Spleen (tissue), 11 donors: Measurements from ENCODE around the gene TUBA3E. TPM values are rescaled to one million over a fixed set of nuclear protein-coding genes. Genes with fewer than 3 reads are reported as not detected.
"Not testable (repeated sequence)": the region's sequence is repeated elsewhere in the genome, so short reads cannot be mapped to it uniquely, and the experiment has no call there.

Experiments used
- DNase-seq: peaks from one replicate; pipeline ENCODE4 v3.0.0-alpha.2; 2020
- H3K27ac ChIP-seq, 8 donors: fragments of 200-600 bp; sonication (generic) in 7 of 8; 1 replicate in 4 of 8; 2 replicates in 4 of 8; pipeline versions ENCODE4 v1.5.0 to v1.8.0; 2016 to 2021; ENCODE audit warnings: inconsistent platforms in 4 of 8, mild to moderate bottlenecking in 4 of 8, moderate library complexity in 1 of 8
- H3K27me3 ChIP-seq, 7 donors: fragments of 200-600 bp; sonication (generic) in 6 of 7; replicated peaks in 1 of 7; 1 replicate in 4 of 7; 2 replicates in 3 of 7; pipeline versions ENCODE4 v1.5.0 to v1.8.0; 2016 to 2021; ENCODE audit warnings: inconsistent platforms in 3 of 7, mild to moderate bottlenecking in 1 of 7
- H3K36me3 ChIP-seq, 6 donors: fragments of 200-600 bp; sonication (generic) in 5 of 6; 1 replicate in 4 of 6; 2 replicates in 2 of 6; pipeline versions ENCODE4 v1.5.0 to v1.8.0; 2016 to 2021; ENCODE audit warnings: inconsistent platforms in 2 of 6
- H3K4me1 ChIP-seq, 6 donors: fragments of 200-600 bp; sonication (generic) in 5 of 6; 1 replicate in 3 of 6; 2 replicates in 3 of 6; pipeline versions ENCODE4 v1.5.0 to v1.8.0; 2016 to 2021; ENCODE audit warnings: inconsistent platforms in 3 of 6
- H3K4me3 ChIP-seq, 8 donors: fragments of 200-600 bp; sonication (generic) in 7 of 8; 1 replicate in 4 of 8; 2 replicates in 4 of 8; pipeline versions ENCODE4 v1.5.0 to v1.8.0; 2016 to 2021; ENCODE audit warnings: inconsistent platforms in 4 of 8, mild to moderate bottlenecking in 4 of 8, moderate library complexity in 2 of 8
- H3K9me3 ChIP-seq, 8 donors: fragments of 200-600 bp; sonication (generic) in 7 of 8; 1 replicate in 4 of 8; 2 replicates in 4 of 8; pipeline versions ENCODE4 v1.5.0 to v1.8.0; 2016 to 2021; ENCODE audit warnings: inconsistent platforms in 4 of 8
- CTCF ChIP-seq, 11 experiments: fragments of 200-600 bp in 7 of 11; fragments of 450-650 bp in 4 of 11; sonication (generic) in 4 of 11; IDR thresholded peaks in 8 of 11; conservative IDR thresholded peaks in 3 of 11; 1 replicate in 7 of 11; 2 replicates in 4 of 11; pipeline versions ENCODE4 v1.4.0 to v1.8.0; 2016 to 2021; ENCODE audit warnings: antibody characterized with exemption in 11 of 11, inconsistent platforms in 4 of 11, mild to moderate bottlenecking in 1 of 11
- POLR2A ChIP-seq, 3 donors: fragments of 450-650 bp; IDR thresholded peaks; one replicate each; pipeline ENCODE4 v1.5.1; 2017; ENCODE audit warnings: antibody characterized with exemption in 3 of 3, mild to moderate bottlenecking in 1 of 3
- POLR2AphosphoS5 ChIP-seq, 3 donors: sonication (generic); formaldehyde crosslinking; IDR thresholded peaks; one replicate each; pipeline ENCODE4 v1.5.1; 2017; ENCODE audit warnings: antibody characterized with exemption in 3 of 3
- WGBS, 5 donors: extraction: QIAGEN DNeasy Blood & Tissue Kit in 3 of 5; methylation state at CpG; one replicate each; pipeline versions ENCODE4 v1.1.5 to v1.1.7; 2013 to 2018; 5-methylcytosine and 5-hydroxymethylcytosine counted together
- intact Hi-C: fragments of 100-400 bp; cut with DNase I; formaldehyde crosslinking; loops from one replicate; pipeline ENCODE4 v1.15.0; 2023; ENCODE audit warnings: low total_unique reads
- polyA plus RNA-seq, 3 donors: library from polyadenylated mRNA; stranded (reverse); fragments of 200-250 nt; gene quantifications; one replicate each; pipeline ENCODE4 v1.2.1, GENCODE V29; 2013
- total RNA-seq, 7 donors: library from RNA; depleted of rRNA in 3 of 7; stranded (reverse); fragments of >200 nt in 3 of 7; fragmentation: NEBNext Ultra II Directional in 4 of 7; extraction: Animal tissue kit (Norgen Biotek cat#: 25700) in 4 of 7; gene quantifications; one replicate each; pipeline versions ENCODE4 v1.1.0 to v1.2.1, GENCODE V29; 2016 to 2021
- donor health status: healthy with polysubstance abuse.
- donor health status: DM: no; HTN: no; CAD: no; lungs with moderate emphysema.
- donor health status: DM: no; HTN: no; CAD: no.
- donor health status: Bipolar disorder and iron deficiency.
- donor health status: healthy.
- donor health status: DM: no; HTN: no; CAD: no.
- donor health status: DM: yes; HTN: yes; CAD: no.

The TUBA3E gene
- total and polyA plus RNA-seq, 10 donors: 0.11 TPM; not detected in 9

- no peak overlapping the region for H3K4me3 ChIP-seq
- H3K27me3 ChIP-seq: no peaks in the 10 kb centered on the region
- WGBS, 5 donors: 89 to 98% (median 92%) methylated on average over 3 to 15 of the region's 15 CpGs
- H3K4me1 ChIP-seq: no peaks in the 10 kb centered on the region
- H3K36me3 ChIP-seq: peaks cover 0 to 38% (median 7%) of the 10 kb centered on the region in 6 donors
- H3K9me3 ChIP-seq: no peaks in the 10 kb centered on the region
- intact Hi-C loops: no loop called here
- H3K27ac ChIP-seq: no peak overlapping the region
- TF ChIP-seq POLR2AphosphoS5 (IDR thresholded peaks at IDR 0.05) (peak in 1 of 3 donors; percentile 18), POLR2A (IDR thresholded peaks at IDR 0.05) (no peak), CTCF (IDR thresholded peaks at IDR 0.05 in 8 of 11, conservative IDR thresholded peaks at IDR 0.05 in 3 of 11) (no peak)
- peak; percentile 62 for DNase-seq
Observed at GRCh38 chr2:130190237-130190636, 8.0 kb downstream of the TUBA3E start.

- not testable (repeated sequence) for H3K4me3 ChIP-seq, H3K9me3 ChIP-seq, H3K4me1 ChIP-seq, H3K27ac ChIP-seq, H3K27me3 ChIP-seq
- DNase-seq: peak; percentile 14
- intact Hi-C loops: loop anchor here (10.0 kb wide), 1 partner anchor 146 kb away; no protein-coding TSS in a partner anchor
- peaks cover 0 to 45% (median 7%) of the 10 kb centered on the region in 6 donors for H3K36me3 ChIP-seq
- WGBS, 5 donors: 73 to 89% (median 86%) methylated on average over 3 to 4 of the region's 4 CpGs
Observed at GRCh38 chr2:130188958-130189357, 9.3 kb downstream of the TUBA3E start.

GRCh38 chr2:130187859-130188792 is 10.1 kb downstream of the TUBA3E start:
- Histone ChIP-seq H3K4me1 (peaks cover 4 to 18% (median 11%) of the 10 kb centered on the region in 6 donors), H3K36me3 (peaks cover 0 to 50% (median 7%) of the 10 kb centered on the region in 6 donors)
- H3K4me3 ChIP-seq, H3K9me3 ChIP-seq, H3K27ac ChIP-seq, H3K27me3 ChIP-seq: not testable (repeated sequence)
- DNase-seq: peak; percentile 59
- intact Hi-C loops: loop anchor here (10.0 kb wide), 1 partner anchor 147 kb away; no protein-coding TSS in a partner anchor
- WGBS, 5 donors: 89 to 94% (median 91%) methylated on average over 13 to 17 of the region's 17 CpGs

- peak; percentile 29 for DNase-seq
Observed at GRCh38 chr2:130187268-130187667, 11.0 kb downstream of the TUBA3E start.

More at GRCh38 chr2:130187268-130187667, 11.0 kb downstream of the TUBA3E start:
- Histone ChIP-seq H3K27ac (no peak overlapping the region), H3K27me3 (no peaks in the 10 kb centered on the region), H3K36me3 (peaks cover 0 to 50% (median 7%) of the 10 kb centered on the region in 6 donors), H3K4me3 (no peak overlapping the region), H3K9me3 (no peaks in the 10 kb centered on the region), H3K4me1 (peaks cover 6 to 23% (median 15%) of the 10 kb centered on the region in 6 donors)
- 79 to 93% (median 84%) methylated on average over 6 to 8 of the region's 8 CpGs for WGBS, 5 donors
- no peak for TF ChIP-seq POLR2AphosphoS5 (IDR thresholded peaks at IDR 0.05)
- TF ChIP-seq CTCF (IDR thresholded peaks at IDR 0.05 in 8 of 11, conservative IDR thresholded peaks at IDR 0.05 in 3 of 11): no peak
- TF ChIP-seq POLR2A (IDR thresholded peaks at IDR 0.05): no peak
- intact Hi-C loops: loop anchor here (10.0 kb wide), 1 partner anchor 148 kb away; no protein-coding TSS in a partner anchor
